Activated CD4-positive, alpha-beta T cell treated with anti-CD3 and anti-CD28 coated beads, Interleukin-2, amount 50 U/mL, for 24 hours (primary cell): ENCODE results near the gene ALS2CL.

Source experiments
- DNase-seq, 2 donors: peaks; one replicate each; pipeline ENCODE4 v3.0.0-alpha.2; 2020; ENCODE audit warnings: low read depth in 1 of 2, low spot score in 1 of 2

Gene ALS2CL

GRCh38 chr3:46716461-46717441 lies 23.3 kb upstream of the ALS2CL start:
- no peak for DNase-seq

DNA sequence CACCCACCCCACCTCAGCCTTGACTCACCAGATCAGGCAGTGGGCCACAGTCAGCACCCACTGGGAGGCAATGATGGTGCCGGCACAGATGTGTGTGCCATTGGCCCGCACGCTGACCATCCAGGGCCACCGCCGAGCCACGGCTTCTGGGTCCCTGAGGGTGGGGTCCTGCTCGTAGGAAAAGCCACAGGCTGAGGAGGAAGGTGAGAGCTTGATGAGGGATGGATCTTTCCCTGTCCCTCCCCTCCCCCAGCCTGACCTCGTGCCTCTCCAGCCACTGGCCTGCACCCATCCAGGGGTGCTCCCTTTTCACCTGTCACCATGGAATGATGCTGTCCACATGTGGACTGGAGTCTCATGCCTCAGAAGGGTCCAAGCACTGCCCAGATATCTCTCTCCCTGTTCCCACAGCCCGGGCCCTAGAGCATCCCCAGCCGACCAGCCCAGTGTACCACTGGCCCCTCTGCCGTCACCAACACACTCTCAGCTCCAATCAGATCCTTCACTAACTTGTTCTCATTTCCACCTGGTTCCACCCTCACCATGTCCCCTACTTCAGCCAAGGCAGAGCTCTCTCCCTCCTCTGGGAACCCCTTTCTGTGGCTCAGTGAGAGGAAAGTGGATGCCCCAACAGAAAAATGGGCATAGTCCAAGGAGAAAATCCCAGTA lies 22.2 kb upstream of the ALS2CL start:
- no peak for DNase-seq

DNA sequence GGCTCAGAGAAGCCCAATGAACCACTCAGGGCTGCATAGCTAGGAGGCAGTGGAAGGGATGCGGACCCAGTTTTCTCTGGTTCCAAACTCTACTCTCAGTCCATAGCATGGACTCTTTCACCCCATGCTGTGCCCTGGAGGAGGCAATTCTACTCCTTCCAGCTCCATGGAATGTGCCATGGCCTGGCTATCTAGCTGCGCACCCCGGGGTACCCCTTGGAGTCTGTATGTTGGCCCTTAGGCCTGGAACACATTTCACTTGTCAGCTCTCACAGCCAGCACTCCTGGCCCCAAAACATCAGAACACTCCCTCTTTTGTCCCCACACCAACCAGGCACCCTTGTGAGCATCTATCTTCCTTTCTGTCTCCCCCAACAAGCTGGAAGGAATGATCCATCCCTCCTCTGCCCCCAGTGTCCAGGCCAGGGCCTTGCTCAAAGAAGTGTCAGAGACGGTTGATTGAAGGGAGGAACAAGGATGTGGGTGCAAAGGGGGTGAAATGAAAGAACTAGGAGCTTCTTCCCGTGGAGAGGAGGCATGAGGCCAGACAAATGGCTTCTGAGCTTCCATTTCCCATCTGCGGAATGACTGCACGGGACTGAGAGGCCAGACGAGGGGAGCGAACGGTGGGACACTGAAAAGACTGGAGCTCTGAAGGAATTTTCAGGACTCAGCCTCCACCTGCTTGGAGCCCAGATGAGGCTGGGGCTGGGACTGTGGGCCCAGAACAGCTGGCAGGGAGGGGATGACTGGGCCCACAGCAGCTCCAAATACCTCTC lies 21.4 kb upstream of the ALS2CL start:
- no peak for DNase-seq

GRCh38 chr3:46713898-46714552 lies 20.5 kb upstream of the ALS2CL start:
- no peak for DNase-seq

DNA sequence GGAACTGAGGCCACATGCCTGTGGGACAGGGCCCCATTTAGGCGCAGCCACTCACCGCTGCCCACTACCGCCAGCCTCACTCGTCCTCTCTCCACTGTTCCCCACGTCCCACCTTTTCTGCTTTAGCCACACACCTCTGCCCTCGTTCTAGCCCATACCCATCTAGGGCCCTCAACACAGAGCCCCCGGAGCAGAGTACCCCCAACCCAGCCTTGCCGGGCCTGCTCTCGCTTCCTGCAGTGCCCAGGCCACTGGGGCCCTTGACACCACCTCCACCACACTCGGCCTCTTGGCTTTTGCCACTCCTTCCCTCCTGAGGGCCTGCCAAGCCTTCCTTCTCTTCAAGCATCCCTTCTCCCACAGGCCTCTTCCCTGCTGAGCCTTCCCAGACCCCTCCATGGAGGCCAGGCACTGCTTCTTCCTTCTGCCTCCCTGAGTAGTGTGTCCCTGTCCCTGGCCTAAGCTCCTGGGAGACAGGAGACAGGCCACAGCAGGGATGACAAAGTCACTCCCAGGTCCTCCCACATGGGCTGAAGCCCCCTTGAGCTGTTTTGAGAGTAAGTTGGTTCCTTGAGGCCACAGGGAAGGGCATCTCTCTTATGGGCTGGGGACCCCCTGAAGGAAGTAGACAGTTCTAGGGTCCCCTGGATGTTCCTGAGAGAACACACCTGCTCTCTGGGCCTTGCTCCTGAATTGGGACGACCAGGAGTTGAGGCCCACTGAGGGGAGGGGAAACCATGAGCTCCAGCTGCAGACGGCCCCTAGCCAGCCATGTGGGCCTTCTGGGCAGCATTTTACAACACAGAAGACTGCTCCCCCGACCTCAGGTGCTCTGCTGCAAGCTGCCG lies 19.8 kb upstream of the ALS2CL start:
- DNase-seq, result no peak

GRCh38 chr3:46712191-46713049 lies 18.9 kb upstream of the ALS2CL start:
- DNase-seq, result no peak

GRCh38 chr3:46711760-46712159 lies 18.3 kb upstream of the ALS2CL start:
- DNase-seq, result no peak

DNA sequence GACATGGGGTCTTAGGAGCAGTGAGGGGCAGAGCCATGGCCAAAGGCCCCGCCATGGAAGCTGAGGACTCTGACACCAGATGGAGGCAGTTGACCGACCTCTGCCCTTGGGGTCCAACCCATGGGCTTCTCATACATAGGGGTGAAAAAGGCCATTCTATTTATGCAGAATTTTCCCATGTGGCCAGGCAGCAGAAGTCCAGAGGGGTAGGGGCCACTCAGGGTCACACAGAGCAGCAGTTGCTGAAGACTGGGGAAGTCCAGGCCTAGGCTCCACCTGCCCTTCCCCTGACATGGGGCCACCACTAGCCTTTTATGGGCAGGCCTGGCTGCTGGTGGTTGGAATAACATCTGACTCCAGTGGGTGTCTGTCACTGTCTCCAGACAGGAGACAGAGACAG lies 17.8 kb upstream of the ALS2CL start:
- DNase-seq, result no peak

GRCh38 chr3:46710671-46711295 lies 17.3 kb upstream of the ALS2CL start:
- DNase-seq, result no peak

GRCh38 chr3:46710229-46710628 lies 16.8 kb upstream of the ALS2CL start:
- DNase-seq, result no peak

GRCh38 chr3:46709721-46710120 lies 16.2 kb upstream of the ALS2CL start:
- no peak for DNase-seq

GRCh38 chr3:46709157-46709654 lies 15.7 kb upstream of the ALS2CL start:
- no peak for DNase-seq

DNA sequence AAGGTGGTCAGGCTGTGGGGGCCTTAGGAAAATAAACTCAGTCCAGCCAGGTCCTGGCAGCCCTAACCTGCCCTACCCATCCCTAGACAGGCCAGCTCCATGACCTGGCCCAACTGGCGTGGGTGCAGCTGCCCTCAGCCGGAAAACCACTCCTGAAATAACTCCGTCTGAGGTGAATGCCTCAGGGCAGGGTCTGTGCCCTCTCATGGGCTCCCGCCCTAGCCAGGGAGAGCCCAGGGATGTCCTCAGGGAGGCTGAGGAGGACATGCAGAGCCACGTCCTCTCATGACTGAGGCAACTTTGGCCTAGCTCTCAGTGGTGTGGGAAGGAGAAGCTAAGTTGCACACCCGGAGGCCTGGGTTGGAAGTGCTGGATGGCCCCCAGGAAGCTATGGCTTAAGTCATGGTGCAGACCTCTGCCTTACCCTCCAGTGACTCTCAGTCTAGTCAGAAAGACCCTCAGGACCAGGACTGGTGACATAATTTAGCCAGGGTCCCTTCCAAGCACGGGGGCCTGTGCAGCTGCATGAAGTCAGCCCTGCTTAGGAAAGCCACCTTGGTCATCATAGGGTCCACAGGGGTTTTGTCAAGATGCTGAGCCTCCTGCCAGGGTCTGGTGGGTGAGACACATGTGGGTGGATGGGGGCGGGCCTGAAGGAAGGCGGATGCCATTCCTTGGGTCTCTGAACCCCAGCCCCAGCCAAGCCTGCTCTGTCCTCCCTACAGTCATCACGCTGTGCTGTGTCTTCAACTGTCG lies 15.1 kb upstream of the ALS2CL start:
- no peak for DNase-seq

DNA sequence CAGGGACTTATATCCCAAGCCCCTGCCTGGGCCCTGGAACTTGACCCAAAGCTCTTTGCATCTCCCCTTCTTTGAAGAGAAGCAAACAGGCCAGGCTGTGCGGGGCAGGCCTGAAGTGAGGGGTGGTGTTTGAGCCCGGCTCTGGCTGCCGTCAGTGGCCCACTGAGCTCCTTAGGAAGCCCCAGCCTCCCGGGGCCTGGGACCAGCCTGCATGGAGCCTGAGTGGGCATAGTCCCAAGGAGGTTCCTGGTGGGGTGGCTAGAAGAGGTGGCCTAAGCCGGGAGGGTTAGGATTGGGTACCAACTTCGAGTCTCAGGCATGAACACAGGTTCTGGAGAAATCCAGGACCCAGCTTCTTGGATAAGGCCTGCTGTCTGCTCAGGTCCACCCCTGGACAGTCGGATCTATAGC lies 14.1 kb upstream of the ALS2CL start:
- no peak for DNase-seq

DNA sequence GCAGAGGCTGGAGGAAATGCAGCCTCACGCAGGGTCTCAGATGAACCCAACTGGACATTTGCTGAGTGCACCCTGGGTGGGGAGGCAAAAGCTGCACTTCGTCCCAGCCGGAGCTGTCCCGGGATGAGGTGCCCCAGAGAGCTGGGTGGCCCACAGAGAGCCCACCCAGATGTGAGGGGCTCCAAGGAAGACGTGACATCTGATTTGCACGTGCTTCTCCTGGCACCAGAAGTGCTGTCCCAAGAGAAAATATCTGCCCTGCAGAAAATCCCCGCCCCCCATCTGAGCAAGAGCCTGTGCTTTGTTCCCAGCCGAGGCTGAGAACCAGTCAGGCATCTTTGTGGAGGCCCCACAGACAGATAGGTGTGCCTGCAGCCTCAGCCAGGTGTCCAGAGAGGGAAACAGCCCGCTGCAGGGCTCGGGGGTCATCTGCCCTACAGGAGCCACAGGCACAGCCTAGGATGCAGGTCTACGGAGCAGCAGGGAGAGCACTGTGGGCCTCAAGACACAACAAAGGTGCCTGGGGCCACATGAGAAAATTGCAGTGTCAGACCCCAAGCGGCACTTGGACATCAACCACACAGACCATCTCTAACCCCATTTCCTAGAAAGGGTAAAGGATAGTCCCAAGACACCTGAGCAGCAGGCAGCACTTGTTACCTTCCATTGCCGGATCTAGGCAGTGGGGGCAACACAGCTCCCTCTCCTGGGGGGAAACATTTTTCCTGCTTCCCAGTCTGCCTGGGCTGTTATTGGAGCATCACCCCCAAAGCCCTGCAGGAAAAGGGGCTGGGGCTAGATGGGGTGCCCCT lies 13.5 kb upstream of the ALS2CL start:
- no peak for DNase-seq

DNA sequence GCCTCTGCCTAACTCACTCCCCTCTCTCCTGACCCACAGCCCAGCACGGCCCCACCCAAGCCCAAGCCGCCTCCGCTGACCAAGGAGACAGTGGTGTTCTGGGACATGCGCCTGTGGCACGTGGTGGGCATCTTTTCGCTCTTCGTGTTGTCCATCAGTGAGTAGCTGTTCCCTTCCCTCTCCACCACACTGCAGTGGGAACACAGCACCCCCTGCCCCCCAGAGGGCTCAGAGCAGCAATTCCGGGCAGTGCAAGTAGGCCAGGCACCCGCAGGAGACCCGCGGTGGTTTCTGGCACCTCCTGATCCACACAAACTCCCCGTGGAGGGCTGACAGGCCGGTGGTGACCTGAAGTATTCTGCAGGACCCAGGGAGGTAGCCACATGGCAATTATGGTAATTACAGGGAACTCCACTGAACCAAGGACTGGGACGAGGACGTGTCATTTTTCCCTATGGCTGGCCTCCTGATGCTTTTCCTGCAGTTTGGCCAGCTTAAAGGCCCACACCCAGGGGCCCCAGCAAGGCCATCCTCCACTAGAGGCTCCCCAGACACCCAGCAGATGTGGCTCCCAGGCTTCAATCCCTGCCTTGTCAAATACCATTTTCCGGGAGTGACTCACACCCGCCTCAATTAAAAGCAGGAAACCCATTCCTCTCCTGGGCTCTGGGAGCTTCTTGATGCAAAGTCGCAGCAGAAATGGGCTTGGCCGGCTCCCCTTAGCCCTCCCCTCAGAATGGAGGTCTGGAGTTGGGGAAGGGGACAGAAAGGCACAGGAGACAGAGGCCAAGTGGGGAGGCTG lies 12.5 kb upstream of the ALS2CL start:
- DNase-seq, result no peak
